Ovary (tissue), 9 donors: ENCODE results near the gene DENND4C. TPM values are rescaled to one million over a fixed set of nuclear protein-coding genes. Genes with fewer than 3 reads are reported as not detected.
"Not testable (repeated sequence)": the region's sequence is repeated elsewhere in the genome, so short reads cannot be mapped to it uniquely, and the experiment has no call there.

Experiments
- DNase-seq, 5 donors: peaks; one replicate each; pipeline ENCODE4 v3.0.0-alpha.2; 2019 to 2020
- H3K27ac ChIP-seq, 2 donors: fragments of 200-600 bp; one replicate each; pipeline versions ENCODE4 v1.5.1 to v1.8.0; 2019 to 2022
- H3K27me3 ChIP-seq: fragments of 200-600 bp; one replicate; pipeline ENCODE4 v1.8.0; 2022
- H3K36me3 ChIP-seq: fragments of 200-600 bp; sonication (generic); one replicate; pipeline ENCODE4 v1.5.1; 2019
- H3K4me1 ChIP-seq: one replicate; pipeline ENCODE4 v1.8.1; 2013; ENCODE audit warnings: mild to moderate bottlenecking, moderate library complexity; ENCODE audit not compliant: insufficient read depth
- H3K4me3 ChIP-seq: fragments of 200-600 bp; sonication (generic); one replicate; pipeline ENCODE4 v1.5.1; 2017
- H3K9me3 ChIP-seq, 2 donors: fragments of 200-600 bp in 1 of 2; sonication (generic) in 1 of 2; one replicate each; pipeline versions ENCODE4 v1.5.1 to v1.8.1; 2013 to 2019; ENCODE audit warnings: mild to moderate bottlenecking in 1 of 2, moderate library complexity in 1 of 2
- EP300 ChIP-seq: sonication (generic); formaldehyde crosslinking; IDR thresholded peaks from one replicate; pipeline ENCODE4 v1.6.1; 2017; ENCODE audit warnings: antibody characterized with exemption
- POLR2A ChIP-seq: fragments of 450-650 bp; IDR thresholded peaks from one replicate; pipeline ENCODE4 v1.6.1; 2017; ENCODE audit warnings: antibody characterized with exemption, mild to moderate bottlenecking, moderate library complexity
- WGBS, 3 donors: extraction: QIAGEN DNeasy Blood & Tissue Kit in 1 of 3; methylation state at CpG; one replicate each; pipeline versions ENCODE4 v1.1.5 to v1.1.7; 2013 to 2017; 5-methylcytosine and 5-hydroxymethylcytosine counted together
- intact Hi-C, 4 donors: fragments of 100-400 bp; cut with DNase I; formaldehyde crosslinking; loops; one replicate each; pipeline versions ENCODE4 v1.11.0 to v1.15.1; 2022 to 2023
- polyA plus RNA-seq, 2 donors: library from polyadenylated mRNA; stranded (reverse); fragments of 200-250 nt in 1 of 2; fragments of 350-450 nt in 1 of 2; fragmentation: Illumina TruSeq in 1 of 2; extraction: RNeasy Lipid Tissue Mini Kit (QIAGEN cat#74804) in 1 of 2; gene quantifications; one replicate each; pipeline ENCODE4 v1.2.3, GENCODE V29; 2013 to 2014
- total RNA-seq, 7 donors: library from RNA; depleted of rRNA in 2 of 7; stranded (reverse); fragments of >200 nt in 2 of 7; fragmentation: NEBNext Ultra II Directional in 3 of 7; extraction: Animal tissue kit (Norgen Biotek cat#: 25700) in 3 of 7; gene quantifications; one replicate each; pipeline versions ENCODE4 v1.1.0 to v1.2.4, GENCODE V29; 2016 to 2023
- TF ChIP-seq, protein P1 (sequence below), 3 donors: fragments of 450-650 bp in 2 of 3; fragments of 200-600 bp in 1 of 3; IDR thresholded peaks; one replicate each; pipeline versions ENCODE4 v1.5.1 to v1.8.0; 2016 to 2022; ENCODE audit warnings: antibody characterized with exemption in 3 of 3, mild to moderate bottlenecking in 1 of 3
- donor health status: DM: no; HTN: no; CAD: no; lungs with moderate emphysema.
- donor health status: DM: no; HTN: no; CAD: no.
- donor health status: Bipolar disorder and iron deficiency.
- donor health status: DM: yes; HTN: yes; CAD: no.
- donor health status: DM: no; HTN: no; CAD: no.
- donor health status: DM: yes; HTN: yes; CAD: no.

Gene DENND4C
- total and polyA plus RNA-seq, 9 donors: 18.7 to 83.9 (median 58.6) TPM

DNA sequence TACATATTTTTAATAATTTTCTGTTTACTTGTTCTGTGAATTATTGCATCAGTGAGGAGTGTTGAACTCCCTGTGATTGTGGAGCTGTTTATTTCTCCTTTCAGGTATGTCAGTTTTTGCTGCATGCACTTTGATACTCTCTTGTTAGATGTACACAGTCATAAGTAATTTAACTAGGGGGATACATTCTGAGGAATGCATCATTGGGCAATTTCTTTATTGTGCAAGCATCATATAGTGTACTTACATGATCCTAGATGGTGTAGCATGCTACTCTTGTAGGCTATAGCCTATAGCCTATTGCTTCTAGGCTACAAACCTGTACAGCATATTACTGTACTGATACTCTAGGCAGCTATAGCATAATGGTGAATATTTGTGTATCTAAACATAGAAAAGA, 9.5 kb downstream of the DENND4C start:
- peaks cover 4% of the 10 kb centered on the region for H3K4me1 ChIP-seq
- H3K9me3 ChIP-seq: no peaks in the 10 kb centered on the region
- intact Hi-C loops: loop anchor here in 1 of 4 donors (10.0 kb wide), 2 partner anchors 45 to 215 kb away; no protein-coding TSS in a partner anchor
- TF ChIP-seq EP300 (no peak), POLR2A (no peak)
- TF ChIP-seq, protein P1, sequence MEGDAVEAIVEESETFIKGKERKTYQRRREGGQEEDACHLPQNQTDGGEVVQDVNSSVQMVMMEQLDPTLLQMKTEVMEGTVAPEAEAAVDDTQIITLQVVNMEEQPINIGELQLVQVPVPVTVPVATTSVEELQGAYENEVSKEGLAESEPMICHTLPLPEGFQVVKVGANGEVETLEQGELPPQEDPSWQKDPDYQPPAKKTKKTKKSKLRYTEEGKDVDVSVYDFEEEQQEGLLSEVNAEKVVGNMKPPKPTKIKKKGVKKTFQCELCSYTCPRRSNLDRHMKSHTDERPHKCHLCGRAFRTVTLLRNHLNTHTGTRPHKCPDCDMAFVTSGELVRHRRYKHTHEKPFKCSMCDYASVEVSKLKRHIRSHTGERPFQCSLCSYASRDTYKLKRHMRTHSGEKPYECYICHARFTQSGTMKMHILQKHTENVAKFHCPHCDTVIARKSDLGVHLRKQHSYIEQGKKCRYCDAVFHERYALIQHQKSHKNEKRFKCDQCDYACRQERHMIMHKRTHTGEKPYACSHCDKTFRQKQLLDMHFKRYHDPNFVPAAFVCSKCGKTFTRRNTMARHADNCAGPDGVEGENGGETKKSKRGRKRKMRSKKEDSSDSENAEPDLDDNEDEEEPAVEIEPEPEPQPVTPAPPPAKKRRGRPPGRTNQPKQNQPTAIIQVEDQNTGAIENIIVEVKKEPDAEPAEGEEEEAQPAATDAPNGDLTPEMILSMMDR (IDR thresholded peaks at IDR 0.05): no peak
- no peak overlapping the region for H3K27ac ChIP-seq
- no peak overlapping the region for H3K4me3 ChIP-seq
- no peaks in the 10 kb centered on the region for H3K36me3 ChIP-seq
- no peaks in the 10 kb centered on the region for H3K27me3 ChIP-seq
- DNase-seq: no peak

GRCh38 chr9:19241728-19242127, 11.2 kb downstream of the DENND4C start:
- no peaks in the 10 kb centered on the region for H3K36me3 ChIP-seq
- H3K27ac ChIP-seq: no peak overlapping the region
- H3K4me1 ChIP-seq: peaks cover 3% of the 10 kb centered on the region
- DNase-seq: no peak
- H3K9me3 ChIP-seq: no peaks in the 10 kb centered on the region
- intact Hi-C loops: no loop called here
- H3K4me3 ChIP-seq: no peak overlapping the region
- no peaks in the 10 kb centered on the region for H3K27me3 ChIP-seq
- no peak for TF ChIP-seq EP300
- 88 to 97% (median 96%) methylated on average over 6 of the region's 6 CpGs for WGBS, 3 donors

- no peak for DNase-seq
- Histone ChIP-seq H3K27ac (no peak overlapping the region), H3K27me3 (no peaks in the 10 kb centered on the region), H3K9me3 (no peaks in the 10 kb centered on the region), H3K36me3 (no peaks in the 10 kb centered on the region), H3K4me3 (no peak overlapping the region), H3K4me1 (peaks cover 3% of the 10 kb centered on the region)
- TF ChIP-seq POLR2A (no peak), EP300 (no peak)
- TF ChIP-seq, protein P1 (IDR thresholded peaks at IDR 0.05): no peak
- 81 to 87% (median 82%) methylated on average over 10 of the region's 10 CpGs for WGBS, 3 donors
- intact Hi-C loops: no loop called here
Measured at GRCh38 chr9:19243366-19244033, 13.0 kb downstream of the DENND4C start.

- Histone ChIP-seq H3K9me3 (no peaks in the 10 kb centered on the region), H3K27me3 (no peaks in the 10 kb centered on the region), H3K36me3 (no peaks in the 10 kb centered on the region), H3K4me1 (no peaks in the 10 kb centered on the region), H3K4me3 (no peak overlapping the region), H3K27ac (no peak overlapping the region)
- TF ChIP-seq POLR2A (no peak), EP300 (no peak)
- TF ChIP-seq, protein P1 (IDR thresholded peaks at IDR 0.05): no peak
- intact Hi-C loops: no loop called here
- DNase-seq: no peak
- 95 to 96% (median 95%) methylated on average over 3 of the region's 3 CpGs for WGBS, 3 donors
Measured at GRCh38 chr9:19246891-19247290, 16.4 kb downstream of the DENND4C start.

DNA sequence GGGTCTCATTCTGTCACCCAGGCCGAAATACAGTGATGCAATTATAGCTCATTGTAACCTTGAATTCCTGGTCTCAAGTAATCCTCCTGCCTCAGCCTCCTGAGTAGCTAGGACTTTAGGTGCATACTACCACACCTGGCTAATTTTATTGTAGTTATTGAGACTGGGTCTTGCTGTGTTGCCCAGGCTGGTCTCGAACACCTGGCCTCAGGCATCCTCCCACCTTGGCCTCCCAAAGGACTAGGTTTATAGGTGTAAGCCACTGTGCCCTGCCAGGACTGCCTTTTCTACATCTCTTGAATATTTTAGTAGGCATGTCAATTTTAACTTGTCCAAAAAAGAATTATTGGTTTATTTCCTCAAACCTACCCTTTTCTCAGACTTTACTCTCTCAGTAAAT, 16.9 kb downstream of the DENND4C start:
- Histone ChIP-seq H3K36me3 (no peaks in the 10 kb centered on the region), H3K27me3 (no peaks in the 10 kb centered on the region), H3K9me3 (no peaks in the 10 kb centered on the region), H3K27ac (no peak overlapping the region), H3K4me1 (no peaks in the 10 kb centered on the region), H3K4me3 (no peak overlapping the region)
- 94 to 98% (median 97%) methylated on average over 2 of the region's 2 CpGs for WGBS, 3 donors
- no peak for DNase-seq
- TF ChIP-seq, protein P1 (IDR thresholded peaks at IDR 0.05): no peak
- TF ChIP-seq POLR2A (no peak), EP300 (no peak)
- intact Hi-C loops: no loop called here

GRCh38 chr9:19250346-19250745, 19.9 kb downstream of the DENND4C start:
- H3K27me3 ChIP-seq, H3K4me1 ChIP-seq, H3K4me3 ChIP-seq, H3K9me3 ChIP-seq, H3K36me3 ChIP-seq, DNase-seq, intact Hi-C loops, H3K27ac ChIP-seq: not testable (repeated sequence)
- WGBS, 3 donors: 74 to 83% (median 83%) methylated on average over 8 of the region's 8 CpGs

GRCh38 chr9:19251203-19251602, 20.7 kb downstream of the DENND4C start:
- H3K4me1 ChIP-seq, H3K9me3 ChIP-seq, H3K4me3 ChIP-seq, intact Hi-C loops, H3K36me3 ChIP-seq, H3K27me3 ChIP-seq, DNase-seq, H3K27ac ChIP-seq: not testable (repeated sequence)
- WGBS, 3 donors: 90 to 98% (median 97%) methylated on average over 1 of the region's 1 CpG

- intact Hi-C loops, H3K27ac ChIP-seq, DNase-seq, H3K36me3 ChIP-seq, H3K4me1 ChIP-seq, H3K27me3 ChIP-seq, H3K4me3 ChIP-seq, H3K9me3 ChIP-seq: not testable (repeated sequence)
- WGBS, 3 donors: 92 to 96% (median 95%) methylated on average over 5 of the region's 5 CpGs
Measured at GRCh38 chr9:19251622-19252021, 21.1 kb downstream of the DENND4C start.
